HCT116 (cell line): ENCODE results near the gene HS6ST3. TPM values are rescaled to one million over a fixed set of nuclear protein-coding genes. Genes with fewer than 3 reads are reported as not detected.

Experiments
- ATAC-seq: fragments of 200-7000 bp; cut with Tn5 transposase; 2 replicates; pipeline ENCODE4 v1.9.1; 2020; ENCODE audit warnings: mild to moderate bottlenecking, moderate library complexity
- BruUV-seq: library from RNA; stranded (reverse); fragments of 400-500 nt; replicated peaks from 2 replicates; lab custom pipeline; 2021; lab: Mats Ljungman, UMichigan
- CTCF ChIA-PET: fragments of 300-600 bp; sonication (Branson Sonifier 250); formaldehyde crosslinking; loops from one replicate; lab custom pipeline; 2021; ENCODE audit warnings: antibody characterized with exemption; lab: Charles Lee
- POLR2A ChIA-PET: fragments of 300-600, 350-600 bp; sonication (Branson Sonifier 250); formaldehyde crosslinking; loops from one replicate; lab custom pipeline; 2021; ENCODE audit warnings: antibody characterized with exemption; lab: Charles Lee
- RAD21 ChIA-PET, 2 experiments: fragments of 300-600 bp; sonication (Branson Sonifier 250); formaldehyde crosslinking; loops; one replicate each; lab custom pipeline; 2023; ENCODE audit warnings: low total read pairs in 2 of 2; ENCODE audit not compliant: uncharacterized antibody in 2 of 2, unreplicated experiment in 2 of 2, low non-redundant PET in 1 of 2; lab: Charles Lee
- DNase-seq: peaks from one replicate; pipeline ENCODE4 v3.0.0-alpha.2; 2010; ENCODE audit warnings: low read depth, low spot score
- H2AFZ ChIP-seq: fragments of 200-600 bp; shearing (Covaris generic), sonication (generic); 2 replicates; pipeline ENCODE4 v1.6.1; 2017; ENCODE audit warnings: low read depth, mixed run types, mixed read lengths, antibody characterized with exemption, low read length; ENCODE audit not compliant: poor library complexity, severe bottlenecking
- H3K27ac ChIP-seq: 2 replicates; pipeline ENCODE4 v1.5.1; 2012; ENCODE audit warnings: low read depth, low read length
- H3K27me3 ChIP-seq: fragments of 200-600 bp; sonication (generic); 2 replicates; pipeline ENCODE4 v1.6.1; 2016; ENCODE audit warnings: mixed run types, low read length, mixed read lengths; ENCODE audit not compliant: insufficient read depth
- H3K36me3 ChIP-seq, 2 experiments: fragments of 200-500 bp in 1 of 2; fragments of 200-600 bp in 1 of 2; sonication (Bioruptor generic) in 1 of 2; sonication (generic) in 1 of 2; 2 replicates each; pipeline versions ENCODE4 v1.5.1 to v1.6.1; 2014 to 2016; ENCODE audit warnings: low read length in 2 of 2, inconsistent platforms in 1 of 2, mixed read lengths in 1 of 2, mixed run types in 1 of 2; ENCODE audit not compliant: insufficient read depth in 2 of 2, control insufficient read depth in 1 of 2
- H3K4me1 ChIP-seq, 2 experiments: fragments of 200-600 bp in 1 of 2; sonication (generic) in 1 of 2; 2 replicates each; pipeline versions ENCODE4 v1.5.1 to v1.6.1; 2012 to 2017; ENCODE audit warnings: low read length in 2 of 2, inconsistent platforms in 1 of 2, mild to moderate bottlenecking in 1 of 2, mixed read lengths in 1 of 2, mixed run types in 1 of 2, moderate library complexity in 1 of 2; ENCODE audit not compliant: insufficient read depth in 2 of 2, control insufficient read depth in 1 of 2
- H3K4me2 ChIP-seq: fragments of 200-600 bp; sonication (generic); 2 replicates; pipeline ENCODE4 v1.6.1; 2017; ENCODE audit warnings: mixed run types, low read length, mixed read lengths
- H3K4me3 ChIP-seq, 2 experiments: fragments of 200-600 bp in 1 of 2; sonication (generic) in 1 of 2; replicated peaks in 1 of 2; 2 replicates each; pipeline ENCODE4 v1.5.1; 2011 to 2016; ENCODE audit warnings: low read length in 2 of 2, control low read depth in 1 of 2, low read depth in 1 of 2, mild to moderate bottlenecking in 1 of 2, mixed read lengths in 1 of 2, mixed run types in 1 of 2
- H3K79me2 ChIP-seq: fragments of 200-600 bp; sonication (generic); 2 replicates; pipeline ENCODE4 v1.6.1; 2017; ENCODE audit warnings: mild to moderate bottlenecking, mixed run types, low read length, moderate library complexity, mixed read lengths; ENCODE audit not compliant: insufficient read depth
- H3K9ac ChIP-seq: fragments of 200-600 bp; sonication (generic); 2 replicates; pipeline ENCODE4 v1.6.1; 2016; ENCODE audit warnings: low read length, mixed read lengths
- H3K9me2 ChIP-seq: fragments of 200-600 bp; sonication (generic), shearing (Covaris generic); 2 replicates; pipeline ENCODE4 v1.6.1; 2017; ENCODE audit warnings: mixed run types, mild to moderate bottlenecking, moderate library complexity; ENCODE audit not compliant: insufficient read depth
- H3K9me3 ChIP-seq, 2 experiments: fragments of 200-500 bp in 1 of 2; fragments of 200-600 bp in 1 of 2; sonication (Bioruptor generic) in 1 of 2; sonication (generic) in 1 of 2; 2 replicates each; pipeline ENCODE4 v1.6.1; 2014 to 2017; ENCODE audit warnings: low read length in 2 of 2, mixed read lengths in 2 of 2, inconsistent platforms in 1 of 2, low read depth in 1 of 2, mild to moderate bottlenecking in 1 of 2, mixed run types in 1 of 2, moderate library complexity in 1 of 2; ENCODE audit not compliant: control insufficient read depth in 1 of 2, insufficient read depth in 1 of 2
- H4K20me1 ChIP-seq: fragments of 200-600 bp; sonication (generic), shearing (Covaris generic); 2 replicates; pipeline ENCODE4 v1.6.1; 2017; ENCODE audit warnings: mixed run types, mild to moderate bottlenecking, moderate library complexity; ENCODE audit not compliant: insufficient read depth
- ELF1 ChIP-seq: IDR thresholded peaks from 2 replicates; pipeline ENCODE4 v1.6.1; 2012; ENCODE audit warnings: low read depth, borderline replicate concordance
- EZH2 ChIP-seq: fragments of 200-600 bp; sonication (generic); IDR thresholded peaks from 2 replicates; pipeline ENCODE4 v1.6.1; 2017; ENCODE audit warnings: antibody characterized with exemption, mixed run types
- EZH2phosphoT487 ChIP-seq: fragments of 200-600 bp; IDR thresholded peaks from 2 replicates; pipeline ENCODE4 v1.6.1; 2018; ENCODE audit warnings: antibody characterized with exemption, borderline replicate concordance
- JUND ChIP-seq: IDR thresholded peaks from 2 replicates; pipeline ENCODE4 v1.6.1; 2012
- POLR2A ChIP-seq: IDR thresholded peaks from 2 replicates; pipeline ENCODE4 v1.7.0; 2011; ENCODE audit warnings: borderline replicate concordance; ENCODE audit not compliant: insufficient read depth, insufficient read length; ENCODE audit errors: extremely low read depth
- POLR2AphosphoS5 ChIP-seq: IDR thresholded peaks from 2 replicates; pipeline ENCODE4 v1.6.1; 2011; ENCODE audit warnings: mild to moderate bottlenecking, low read depth, low read length, moderate library complexity
- SIN3A ChIP-seq: IDR thresholded peaks from 2 replicates; pipeline ENCODE4 v1.6.1; 2012; ENCODE audit warnings: low read depth
- SP1 ChIP-seq: IDR thresholded peaks from 2 replicates; pipeline ENCODE4 v1.6.1; 2012; ENCODE audit warnings: low read depth
- SRF ChIP-seq: IDR thresholded peaks from 2 replicates; pipeline ENCODE4 v1.6.1; 2012; ENCODE audit warnings: low read depth
- YY1 ChIP-seq: IDR thresholded peaks from 2 replicates; pipeline ENCODE4 v1.6.1; 2011; ENCODE audit warnings: low read length, low read depth, moderate library complexity, mild to moderate bottlenecking; ENCODE audit not compliant: insufficient replicate concordance; ENCODE audit errors: extremely low read depth
- ZNF274 ChIP-seq: fragments of 200-500 bp; sonication (Bioruptor generic); IDR thresholded peaks from 2 replicates; pipeline ENCODE4 v1.6.1; 2014; ENCODE audit warnings: mild to moderate bottlenecking, low read depth, low read length, inconsistent platforms
- intact Hi-C: fragments of 100-400 bp; cut with micrococcal nuclease; formaldehyde crosslinking; loops from 2 replicates; pipeline ENCODE4 v1.10.0; 2022
- total RNA-seq: library from RNA; stranded (reverse); gene quantifications from one replicate; pipeline ENCODE4 v1.2.1, GENCODE V29; 2021; ENCODE audit not compliant: unreplicated experiment
- TF ChIP-seq, protein P1 (sequence below): IDR thresholded peaks from 2 replicates; pipeline ENCODE4 v1.6.1; 2012; ENCODE audit warnings: low read depth
- TF ChIP-seq, protein P2 (sequence below): IDR thresholded peaks from 2 replicates; pipeline ENCODE4 v1.6.1; 2011; ENCODE audit warnings: mild to moderate bottlenecking, low read length, moderate library complexity; ENCODE audit not compliant: insufficient replicate concordance; ENCODE audit errors: extremely low read depth
- TF ChIP-seq, protein P3 (sequence below): IDR thresholded peaks from 2 replicates; pipeline ENCODE4 v1.6.1; 2012

The HS6ST3 gene
- total RNA-seq, 1 experiment from 2014 or later, result 0.10 TPM

DNA sequence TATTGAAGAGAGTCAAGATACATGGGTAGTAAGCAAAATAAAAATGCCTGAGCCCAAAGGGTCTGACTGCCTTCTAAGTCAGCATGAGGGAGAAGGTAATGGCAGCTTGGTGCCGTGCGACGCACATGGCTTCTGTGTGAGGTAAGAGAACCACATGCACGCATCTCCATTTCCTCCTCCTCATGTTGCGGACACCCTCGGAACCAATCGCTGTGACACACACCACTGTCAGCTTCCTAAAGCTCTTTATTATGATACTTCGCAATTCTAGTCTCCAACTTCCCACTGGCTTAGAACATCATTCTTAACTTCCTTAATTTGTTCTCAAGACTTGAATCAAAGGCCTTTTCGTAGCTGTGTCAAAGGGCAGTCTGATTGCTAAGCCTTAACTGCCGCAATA lies 734.2 kb downstream of the HS6ST3 start (continued):
- TF ChIP-seq POLR2AphosphoS5 (no peak), YY1 (no peak), POLR2A (no peak), SRF (no peak)

DNA sequence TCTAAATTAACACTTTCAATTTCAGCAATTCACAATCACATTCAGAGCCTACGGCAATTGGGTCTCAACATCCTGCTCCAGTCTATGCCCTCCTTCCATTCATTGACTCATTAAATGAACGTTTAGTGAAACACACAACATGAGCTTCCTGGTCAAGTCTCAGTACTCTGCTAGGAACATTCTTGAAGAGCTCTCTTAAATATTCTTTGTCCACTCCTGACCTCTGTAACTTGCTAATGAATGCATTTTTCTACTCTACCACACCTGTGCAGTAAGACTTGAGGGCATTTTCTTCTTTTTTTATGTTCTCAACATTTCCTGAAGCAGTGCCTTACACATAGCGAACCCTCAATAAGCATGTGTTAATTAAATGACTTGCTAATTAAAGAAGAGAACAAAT lies 735.7 kb downstream of the HS6ST3 start:
- RAD21 ChIA-PET, result interaction anchor here in 1 of 2 experiments (0.9 kb wide), 1 partner anchor 142 kb away, joined by 4 read pairs; no protein-coding TSS in a partner anchor
- Histone ChIP-seq H3K27me3 (peaks cover 6% of the 10 kb centered on the region; the same call in 1 of the 2 replicates), H3K4me1 (no peaks in the 10 kb centered on the region), H3K4me3 (no peak overlapping the region), H3K9ac (no peak overlapping the region), H3K9me3 (no peaks in the 10 kb centered on the region), H3K9me2 (no peaks in the 10 kb centered on the region), H3K79me2 (no peaks in the 10 kb centered on the region), H3K4me2 (no peak overlapping the region), H2AFZ (no peak overlapping the region), H3K27ac (no peak overlapping the region), H3K36me3 (no peaks in the 10 kb centered on the region), H4K20me1 (no peaks in the 10 kb centered on the region)
- POLR2A ChIA-PET, result no interaction called here
- DNase-seq (no peak), ATAC-seq (no peak)
- CTCF ChIA-PET, result interaction anchor here (0.9 kb wide), 1 partner anchor 13 kb away, joined by 3 read pairs; no protein-coding TSS in a partner anchor
- TF ChIP-seq ELF1 (no peak), ZNF274 (no peak), SP1 (no peak), JUND (no peak), SRF (no peak), EZH2 (no peak), SIN3A (no peak), YY1 (no peak), EZH2phosphoT487 (no peak)
- TF ChIP-seq, protein P1, sequence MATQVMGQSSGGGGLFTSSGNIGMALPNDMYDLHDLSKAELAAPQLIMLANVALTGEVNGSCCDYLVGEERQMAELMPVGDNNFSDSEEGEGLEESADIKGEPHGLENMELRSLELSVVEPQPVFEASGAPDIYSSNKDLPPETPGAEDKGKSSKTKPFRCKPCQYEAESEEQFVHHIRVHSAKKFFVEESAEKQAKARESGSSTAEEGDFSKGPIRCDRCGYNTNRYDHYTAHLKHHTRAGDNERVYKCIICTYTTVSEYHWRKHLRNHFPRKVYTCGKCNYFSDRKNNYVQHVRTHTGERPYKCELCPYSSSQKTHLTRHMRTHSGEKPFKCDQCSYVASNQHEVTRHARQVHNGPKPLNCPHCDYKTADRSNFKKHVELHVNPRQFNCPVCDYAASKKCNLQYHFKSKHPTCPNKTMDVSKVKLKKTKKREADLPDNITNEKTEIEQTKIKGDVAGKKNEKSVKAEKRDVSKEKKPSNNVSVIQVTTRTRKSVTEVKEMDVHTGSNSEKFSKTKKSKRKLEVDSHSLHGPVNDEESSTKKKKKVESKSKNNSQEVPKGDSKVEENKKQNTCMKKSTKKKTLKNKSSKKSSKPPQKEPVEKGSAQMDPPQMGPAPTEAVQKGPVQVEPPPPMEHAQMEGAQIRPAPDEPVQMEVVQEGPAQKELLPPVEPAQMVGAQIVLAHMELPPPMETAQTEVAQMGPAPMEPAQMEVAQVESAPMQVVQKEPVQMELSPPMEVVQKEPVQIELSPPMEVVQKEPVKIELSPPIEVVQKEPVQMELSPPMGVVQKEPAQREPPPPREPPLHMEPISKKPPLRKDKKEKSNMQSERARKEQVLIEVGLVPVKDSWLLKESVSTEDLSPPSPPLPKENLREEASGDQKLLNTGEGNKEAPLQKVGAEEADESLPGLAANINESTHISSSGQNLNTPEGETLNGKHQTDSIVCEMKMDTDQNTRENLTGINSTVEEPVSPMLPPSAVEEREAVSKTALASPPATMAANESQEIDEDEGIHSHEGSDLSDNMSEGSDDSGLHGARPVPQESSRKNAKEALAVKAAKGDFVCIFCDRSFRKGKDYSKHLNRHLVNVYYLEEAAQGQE, result no peak
- TF ChIP-seq, protein P2, sequence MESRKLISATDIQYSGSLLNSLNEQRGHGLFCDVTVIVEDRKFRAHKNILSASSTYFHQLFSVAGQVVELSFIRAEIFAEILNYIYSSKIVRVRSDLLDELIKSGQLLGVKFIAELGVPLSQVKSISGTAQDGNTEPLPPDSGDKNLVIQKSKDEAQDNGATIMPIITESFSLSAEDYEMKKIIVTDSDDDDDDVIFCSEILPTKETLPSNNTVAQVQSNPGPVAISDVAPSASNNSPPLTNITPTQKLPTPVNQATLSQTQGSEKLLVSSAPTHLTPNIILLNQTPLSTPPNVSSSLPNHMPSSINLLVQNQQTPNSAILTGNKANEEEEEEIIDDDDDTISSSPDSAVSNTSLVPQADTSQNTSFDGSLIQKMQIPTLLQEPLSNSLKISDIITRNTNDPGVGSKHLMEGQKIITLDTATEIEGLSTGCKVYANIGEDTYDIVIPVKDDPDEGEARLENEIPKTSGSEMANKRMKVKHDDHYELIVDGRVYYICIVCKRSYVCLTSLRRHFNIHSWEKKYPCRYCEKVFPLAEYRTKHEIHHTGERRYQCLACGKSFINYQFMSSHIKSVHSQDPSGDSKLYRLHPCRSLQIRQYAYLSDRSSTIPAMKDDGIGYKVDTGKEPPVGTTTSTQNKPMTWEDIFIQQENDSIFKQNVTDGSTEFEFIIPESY, result no peak
- TF ChIP-seq, protein P3, sequence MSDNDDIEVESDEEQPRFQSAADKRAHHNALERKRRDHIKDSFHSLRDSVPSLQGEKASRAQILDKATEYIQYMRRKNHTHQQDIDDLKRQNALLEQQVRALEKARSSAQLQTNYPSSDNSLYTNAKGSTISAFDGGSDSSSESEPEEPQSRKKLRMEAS, result no peak
- intact Hi-C loops, result no loop called here
- BruUV-seq, result no TSS peak
